Measurements from ENCODE around the gene BPIFB6.
"Not testable (repeated sequence)": the region's sequence is repeated elsewhere in the genome, so short reads cannot be mapped to it uniquely, and the experiment has no call there.

BPIFB6 gene

GRCh38 chr20:33027769-33028751 is 3.4 kb upstream of the BPIFB6 start:
- in situ Hi-C loops (cut with MboI; ENCODE audit: low sequenced_read_pairs): no loop called here

GRCh38 chr20:33028875-33029274 is 2.6 kb upstream of the BPIFB6 start:
- in situ Hi-C loops (cut with MboI; ENCODE audit: low sequenced_read_pairs): no loop called here

GRCh38 chr20:33030076-33030475 is 1.4 kb upstream of the BPIFB6 start:
- in situ Hi-C loops (cut with MboI; ENCODE audit: low sequenced_read_pairs): no loop called here

- in situ Hi-C loops (cut with MboI; ENCODE audit: low sequenced_read_pairs): no loop called here
Observed at GRCh38 chr20:33030569-33030968, 879 bp upstream of the BPIFB6 start.

- in situ Hi-C loops (cut with MboI; ENCODE audit: low sequenced_read_pairs): no loop called here
Observed at GRCh38 chr20:33032555-33032954, 1.1 kb downstream of the BPIFB6 start.

- in situ Hi-C loops (cut with MboI; ENCODE audit: low sequenced_read_pairs): no loop called here
Observed at GRCh38 chr20:33033381-33033780, 1.9 kb downstream of the BPIFB6 start.

GRCh38 chr20:33034115-33034514 is 2.7 kb downstream of the BPIFB6 start:
- in situ Hi-C loops (cut with MboI; ENCODE audit: low sequenced_read_pairs): no loop called here

GRCh38 chr20:33034901-33035492 is 3.5 kb downstream of the BPIFB6 start:
- in situ Hi-C loops (cut with MboI; ENCODE audit: low sequenced_read_pairs): no loop called here

GRCh38 chr20:33037456-33037855 is 6.0 kb downstream of the BPIFB6 start:
- in situ Hi-C loops (cut with MboI; ENCODE audit: low sequenced_read_pairs): no loop called here

GRCh38 chr20:33038243-33038642 is 6.8 kb downstream of the BPIFB6 start:
- in situ Hi-C loops (cut with MboI; ENCODE audit: low sequenced_read_pairs): no loop called here

- in situ Hi-C loops (cut with MboI; ENCODE audit: low sequenced_read_pairs): no loop called here
Observed at GRCh38 chr20:33042430-33042829, 11.0 kb downstream of the BPIFB6 start.

GRCh38 chr20:33042983-33043730 is 11.7 kb downstream of the BPIFB6 start:
- in situ Hi-C loops (cut with MboI; ENCODE audit: low sequenced_read_pairs): no loop called here

GRCh38 chr20:33043731-33044181 is 12.3 kb downstream of the BPIFB6 start:
- in situ Hi-C loops (cut with MboI; ENCODE audit: low sequenced_read_pairs): no loop called here

GRCh38 chr20:33045129-33045721 is 13.8 kb downstream of the BPIFB6 start:
- in situ Hi-C loops (cut with MboI; ENCODE audit: low sequenced_read_pairs): not testable (repeated sequence)

- in situ Hi-C loops (cut with MboI; ENCODE audit: low sequenced_read_pairs): no loop called here
Observed at GRCh38 chr20:33046412-33046811, 15.0 kb downstream of the BPIFB6 start.

- in situ Hi-C loops (cut with MboI; ENCODE audit: low sequenced_read_pairs): no loop called here
Observed at GRCh38 chr20:33051333-33051732, 19.9 kb downstream of the BPIFB6 start.

GRCh38 chr20:33053291-33054106 is 22.1 kb downstream of the BPIFB6 start, which contains the start of gene BPIFB3:
TSS of gene BPIFB3 (plus strand) at chr20:33053903. CDS start at chr20:33055436, 1,533 bp downstream.
- in situ Hi-C loops (cut with MboI; ENCODE audit: low sequenced_read_pairs): no loop called here

GRCh38 chr20:33054381-33054780 is 22.9 kb downstream of the BPIFB6 start:
- in situ Hi-C loops (cut with MboI; ENCODE audit: low sequenced_read_pairs): no loop called here

- in situ Hi-C loops (cut with MboI; ENCODE audit: low sequenced_read_pairs): no loop called here
Observed at GRCh38 chr20:33054791-33055190, 23.3 kb downstream of the BPIFB6 start.

- in situ Hi-C loops (cut with MboI; ENCODE audit: low sequenced_read_pairs): no loop called here
Observed at GRCh38 chr20:33059136-33059535, 27.7 kb downstream of the BPIFB6 start.
